ENCODE results near the gene MYH15.

DNA sequence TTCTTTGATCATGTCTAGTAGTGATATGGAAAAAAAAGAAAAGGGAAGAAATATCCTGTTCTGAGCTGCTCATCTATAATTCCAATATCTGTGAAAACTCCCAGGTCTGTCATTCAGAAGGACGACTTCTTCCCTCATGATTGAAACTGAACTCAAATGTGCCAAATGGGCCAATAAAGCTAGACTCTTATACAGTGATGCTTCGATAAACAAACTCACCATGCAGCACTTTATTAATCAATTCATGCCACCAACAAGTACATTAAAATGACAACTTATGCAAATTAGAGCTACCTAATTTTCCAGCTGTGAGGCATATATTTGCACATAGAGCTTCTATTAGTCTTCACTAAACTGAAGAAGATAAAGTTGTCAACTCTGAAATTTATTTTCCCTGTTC is 15.6 kb upstream of the MYH15 start:
- no peak for TF ChIP-seq CTCF (IDR thresholded peaks at IDR 0.05)
- no peak for TF ChIP-seq POLR2A (IDR thresholded peaks at IDR 0.05)
- no peak for TF ChIP-seq EP300 (IDR thresholded peaks at IDR 0.05)
